ENCODE data around the gene GLB1L.

DNA sequence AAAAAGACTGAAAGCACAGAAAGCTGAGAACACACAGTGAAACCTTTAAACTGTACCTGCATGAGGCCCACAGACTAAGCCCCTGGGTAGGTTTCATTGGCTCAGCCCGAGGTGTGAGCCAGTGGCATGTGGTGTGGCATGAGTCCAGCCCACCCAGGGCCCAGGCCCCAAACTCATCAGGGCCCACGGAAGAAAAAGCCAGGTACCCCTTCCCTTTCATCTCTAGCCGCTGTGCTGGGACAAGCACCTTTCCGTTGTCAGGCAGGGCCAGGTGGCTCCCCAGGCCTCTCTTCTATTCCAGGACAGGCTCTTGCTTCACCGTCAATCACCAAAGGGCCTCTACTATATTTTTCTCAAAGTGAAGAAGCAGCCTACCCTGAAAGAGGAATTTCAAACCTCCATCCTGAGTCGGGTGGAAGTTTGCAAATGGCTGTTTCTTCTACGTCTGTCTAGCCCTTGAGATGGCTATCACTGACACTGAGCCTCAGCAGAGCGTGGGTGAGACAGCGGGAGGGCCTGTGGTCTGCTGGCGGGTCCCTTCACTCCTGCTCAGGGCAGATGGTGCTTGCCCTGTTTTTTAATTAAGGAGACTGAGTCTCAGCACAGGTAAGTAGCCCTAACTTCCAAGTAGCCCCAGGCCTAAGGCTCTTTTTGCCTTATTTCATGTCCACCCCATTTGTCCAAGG lies 42.5 kb upstream of the GLB1L start:
- TF ChIP-seq CTCF (IDR thresholded peaks at IDR 0.05; ENCODE audit: low read depth, low read length, missing input control) (no peak), EGR1 (IDR thresholded peaks at IDR 0.05; ENCODE audit: low read depth in 2 of 2) (no peak), RAD21 (IDR thresholded peaks at IDR 0.05) (no peak), NR2F2 (IDR thresholded peaks at IDR 0.05) (no peak), TAF1 (conservative IDR thresholded peaks at IDR 0.05) (no peak), YY1 (IDR thresholded peaks at IDR 0.05) (no peak), SP1 (IDR thresholded peaks at IDR 0.05) (no peak)
